Breast epithelium (tissue), 3 donors: ENCODE data around the gene WDR31.

Experiments used
- CTCF ChIP-seq, 3 donors: fragments of 450-650 bp; IDR thresholded peaks; one replicate each; pipeline ENCODE4 v1.5.1; 2016 to 2017; ENCODE audit warnings: antibody characterized with exemption in 3 of 3, mild to moderate bottlenecking in 3 of 3, moderate library complexity in 3 of 3
- POLR2A ChIP-seq: fragments of 450-650 bp; IDR thresholded peaks from one replicate; pipeline ENCODE4 v1.6.1; 2016; ENCODE audit warnings: antibody characterized with exemption, mild to moderate bottlenecking, moderate library complexity

GRCh38 chr9:113352411-113352810 is 12.3 kb upstream of the WDR31 start:
- TF ChIP-seq CTCF (IDR thresholded peaks at IDR 0.05) (no peak), POLR2A (no peak)
